ENCODE data around the gene SCN4B.

The SCN4B gene

DNA sequence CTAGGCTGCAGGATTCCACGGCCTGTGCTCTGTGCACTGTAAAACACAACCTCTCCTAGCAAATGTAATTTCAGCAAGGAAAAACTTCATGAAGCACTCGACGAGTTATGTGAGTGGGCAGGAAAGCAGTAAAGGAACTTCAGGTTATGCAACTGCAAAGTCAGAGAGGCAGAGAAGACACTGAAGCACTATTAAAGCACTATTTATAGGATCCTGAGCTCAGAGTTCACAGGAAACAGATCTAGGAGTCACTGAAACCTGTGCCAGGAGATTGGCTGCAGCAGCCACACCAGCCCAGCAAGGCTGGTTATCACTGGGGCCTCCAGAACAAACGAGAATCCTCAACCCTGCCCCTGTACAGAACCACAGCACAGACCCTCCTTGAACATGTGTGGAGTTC is 68.4 kb downstream of the SCN4B start:
- DNase-seq: no peak
- TF ChIP-seq POLR2A (IDR thresholded peaks at IDR 0.05; ENCODE audit: low read length) (no peak), GATA1 (IDR thresholded peaks at IDR 0.05; ENCODE audit: low read depth, low read length) (no peak)
